Dedifferentiated amniotic fluid mesenchymal stem cell (primary cell): Measurements from ENCODE around the gene MYO9B.
A peak's percentile ranks its signal among the peaks of the same experiment; 100 is the strongest.
"Not testable (repeated sequence)": the region's sequence is repeated elsewhere in the genome, so short reads cannot be mapped to it uniquely, and the experiment has no call there.

Source experiments
- DNase-seq: peaks from one replicate; pipeline ENCODE4 v3.0.0-alpha.2; 2016; ENCODE audit errors: extremely low spot score

MYO9B gene

DNA sequence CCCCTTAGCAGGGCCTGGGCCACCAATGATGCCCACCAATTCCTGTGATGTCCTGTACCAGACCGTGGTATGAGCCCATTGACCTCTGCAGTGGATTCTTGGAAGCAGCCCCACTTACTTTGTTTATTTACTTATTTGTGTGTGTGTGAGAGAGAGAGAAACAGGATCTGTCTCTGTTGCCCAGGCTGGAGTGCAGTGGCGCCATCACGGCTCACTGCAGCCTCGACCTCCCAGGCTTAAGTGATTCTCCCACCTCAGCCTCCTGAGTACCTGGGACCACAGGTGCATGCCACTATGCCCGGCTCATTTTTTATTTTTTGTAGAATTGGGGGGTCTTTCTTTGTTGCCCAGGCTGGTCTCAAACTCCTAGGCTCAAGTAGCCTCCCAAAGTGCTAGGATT is 13.0 kb downstream of the MYO9B start:
- no peak for DNase-seq

GRCh38 chr19:17090583-17090982 is 15.0 kb downstream of the MYO9B start:
- DNase-seq = no peak

DNA sequence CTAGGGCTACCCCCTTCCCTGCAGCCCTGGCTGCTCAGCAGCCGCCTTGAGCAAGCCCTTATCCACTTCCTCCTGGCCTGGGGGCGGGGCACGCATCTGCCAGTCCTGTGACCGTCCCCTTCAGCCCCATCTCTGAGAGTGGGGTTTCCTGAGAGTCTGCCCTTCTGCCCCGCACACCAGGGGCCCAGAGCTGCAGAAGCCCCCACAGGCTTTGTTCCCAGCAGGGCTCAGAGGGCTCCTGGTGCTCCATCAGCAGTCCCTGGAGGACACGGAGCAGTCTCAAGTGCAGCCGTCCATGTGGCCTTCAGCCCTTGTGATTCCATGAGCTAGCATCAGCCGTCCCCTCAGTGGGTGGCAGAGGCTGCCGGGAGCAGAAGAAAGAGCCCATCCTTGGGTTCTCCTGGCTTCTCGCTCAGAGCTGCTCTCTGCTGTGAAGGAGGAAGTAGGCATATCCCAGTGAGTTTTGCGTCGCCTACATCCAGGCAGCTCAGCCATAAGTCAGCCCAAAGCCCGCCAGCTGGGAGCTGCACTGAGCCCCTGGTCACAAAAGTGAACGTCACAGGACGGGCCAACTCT is 16.3 kb downstream of the MYO9B start:
- DNase-seq = no peak

DNA sequence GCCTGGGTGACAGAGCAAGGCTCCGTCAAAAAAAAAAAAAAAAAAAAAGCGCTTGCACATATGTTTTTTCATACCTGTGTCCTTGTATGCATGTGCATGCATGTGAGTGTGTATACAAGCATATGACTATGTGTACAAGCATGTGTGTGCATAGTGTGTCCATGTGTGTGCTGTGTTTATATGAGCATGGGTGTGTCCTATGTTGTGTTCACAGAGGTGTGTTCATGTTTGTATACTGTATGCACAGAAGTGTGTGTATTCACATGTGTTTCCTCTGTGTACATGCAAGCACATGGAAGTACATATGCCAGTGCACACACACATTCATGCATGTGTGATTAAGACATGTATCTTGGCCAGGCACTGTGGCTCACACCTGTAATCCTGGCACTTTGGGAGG is 17.1 kb downstream of the MYO9B start:
- no peak for DNase-seq

DNA sequence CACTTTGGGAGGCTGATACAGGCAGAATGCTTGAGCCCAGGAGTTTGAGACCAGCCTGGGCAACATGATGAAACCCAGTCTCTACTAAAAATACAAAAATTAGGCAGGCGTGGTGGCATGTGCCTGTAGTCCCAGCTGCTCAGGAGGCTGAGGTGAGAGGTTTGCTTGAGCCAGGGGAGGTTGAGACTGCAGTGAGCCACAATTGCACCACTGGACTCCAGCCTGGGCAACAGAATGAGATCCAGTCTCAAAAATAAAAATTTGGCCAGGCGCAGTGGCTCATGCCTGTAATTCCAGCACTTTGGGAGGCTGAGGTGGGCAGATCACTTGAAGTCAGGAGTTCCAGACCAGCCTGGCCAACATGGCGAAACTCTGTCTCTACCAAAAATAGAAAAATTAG is 19.1 kb downstream of the MYO9B start:
- not testable (repeated sequence) for DNase-seq

- DNase-seq = no peak
Observed at GRCh38 chr19:17095141-17095919, 19.8 kb downstream of the MYO9B start.

DNA sequence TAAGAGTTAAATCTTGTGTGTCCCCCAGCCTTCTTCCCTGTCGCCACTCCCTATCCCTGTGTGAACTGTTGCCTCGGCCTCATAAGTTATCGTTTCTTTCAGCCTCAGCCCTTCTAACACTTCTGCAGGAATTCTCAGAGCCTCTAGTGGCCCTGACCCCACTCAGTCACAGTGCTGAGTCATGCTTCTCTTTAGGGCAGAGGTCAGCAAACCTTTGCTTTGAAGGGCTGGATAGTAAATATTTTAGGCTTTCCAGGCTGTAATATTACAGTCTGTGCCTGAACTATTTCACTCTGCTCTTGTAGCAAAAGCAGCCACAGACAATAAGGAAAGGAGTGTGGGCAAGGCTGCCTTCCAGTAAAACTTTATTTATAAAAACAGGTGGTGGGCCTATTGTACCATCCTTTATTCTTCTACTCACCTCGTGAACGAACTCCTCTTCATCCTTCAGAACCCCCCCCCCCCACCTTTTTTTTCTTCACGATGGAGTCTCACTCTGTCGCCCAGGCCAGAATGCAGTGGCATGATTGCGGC is 22.1 kb downstream of the MYO9B start:
- DNase-seq = no peak

DNA sequence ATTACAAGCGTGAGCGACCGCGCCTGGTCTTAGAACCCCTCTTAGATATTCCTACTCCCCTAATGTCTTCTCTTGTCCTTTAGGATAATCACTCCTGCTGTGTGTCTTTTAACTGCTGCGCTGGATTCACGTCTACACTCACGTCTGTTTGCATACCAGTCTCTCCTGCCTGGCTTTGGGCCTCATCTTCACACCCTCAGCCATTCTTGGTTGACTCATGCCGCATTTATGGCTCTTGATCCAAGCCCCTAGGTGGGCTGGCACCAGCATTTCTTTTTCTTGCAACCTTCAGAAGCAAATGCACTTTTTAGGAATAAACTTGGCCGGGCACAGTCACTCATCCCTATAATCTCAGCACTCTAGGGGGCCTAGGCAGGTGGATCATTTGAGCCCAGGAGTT is 22.7 kb downstream of the MYO9B start:
- no peak for DNase-seq

DNA sequence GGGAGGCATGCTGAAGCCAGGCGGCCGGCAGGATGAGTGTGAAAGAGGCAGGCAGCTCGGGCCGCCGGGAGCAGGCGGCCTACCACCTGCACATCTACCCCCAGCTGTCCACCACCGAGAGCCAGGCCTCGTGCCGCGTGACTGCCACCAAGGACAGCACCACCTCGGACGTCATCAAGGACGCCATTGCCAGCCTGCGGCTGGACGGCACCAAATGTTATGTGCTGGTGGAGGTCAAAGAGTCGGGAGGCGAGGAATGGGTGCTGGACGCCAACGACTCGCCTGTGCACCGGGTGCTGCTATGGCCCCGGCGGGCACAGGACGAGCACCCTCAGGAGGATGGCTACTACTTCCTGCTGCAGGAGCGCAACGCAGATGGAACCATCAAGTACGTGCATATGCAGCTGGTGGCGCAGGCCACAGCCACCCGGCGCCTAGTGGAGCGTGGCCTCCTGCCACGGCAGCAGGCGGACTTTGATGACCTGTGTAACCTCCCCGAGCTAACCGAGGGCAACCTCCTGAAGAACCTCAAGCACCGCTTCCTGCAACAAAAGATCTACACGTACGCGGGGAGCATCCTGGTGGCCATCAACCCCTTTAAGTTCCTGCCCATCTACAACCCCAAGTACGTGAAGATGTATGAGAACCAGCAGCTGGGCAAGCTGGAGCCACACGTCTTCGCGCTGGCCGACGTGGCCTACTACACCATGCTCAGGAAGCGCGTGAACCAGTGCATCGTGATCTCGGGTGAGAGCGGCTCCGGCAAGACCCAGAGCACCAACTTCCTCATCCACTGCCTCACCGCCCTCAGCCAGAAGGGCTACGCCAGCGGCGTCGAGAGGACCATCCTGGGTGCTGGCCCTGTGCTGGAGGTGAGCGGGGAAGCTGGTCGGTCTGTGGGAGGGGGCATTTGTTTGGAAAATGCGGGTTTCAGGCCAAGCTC is 26.4 kb downstream of the MYO9B start:
- DNase-seq = no peak

DNA sequence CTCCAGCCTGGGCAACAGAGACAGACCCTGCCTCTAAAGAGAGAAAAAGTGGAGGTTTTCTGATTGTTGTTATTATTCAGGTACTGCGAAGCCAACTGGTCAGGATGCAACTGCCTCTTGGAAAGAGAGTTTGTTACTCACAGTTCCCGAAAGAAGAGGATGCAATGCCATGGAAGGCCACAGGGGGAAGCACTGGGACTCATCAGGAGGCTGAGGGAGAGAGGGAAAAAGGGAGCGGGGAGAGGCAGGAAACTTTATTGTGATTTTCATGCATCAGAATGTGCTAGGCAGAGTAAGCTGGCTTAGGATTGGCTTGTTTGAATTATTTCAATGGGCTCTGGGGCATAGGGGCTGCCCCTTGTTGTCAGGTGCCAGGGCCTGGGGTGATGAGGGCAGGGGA is 27.6 kb downstream of the MYO9B start:
- no peak for DNase-seq

GRCh38 chr19:17104679-17105078 is 29.1 kb downstream of the MYO9B start:
- DNase-seq = no peak

DNA sequence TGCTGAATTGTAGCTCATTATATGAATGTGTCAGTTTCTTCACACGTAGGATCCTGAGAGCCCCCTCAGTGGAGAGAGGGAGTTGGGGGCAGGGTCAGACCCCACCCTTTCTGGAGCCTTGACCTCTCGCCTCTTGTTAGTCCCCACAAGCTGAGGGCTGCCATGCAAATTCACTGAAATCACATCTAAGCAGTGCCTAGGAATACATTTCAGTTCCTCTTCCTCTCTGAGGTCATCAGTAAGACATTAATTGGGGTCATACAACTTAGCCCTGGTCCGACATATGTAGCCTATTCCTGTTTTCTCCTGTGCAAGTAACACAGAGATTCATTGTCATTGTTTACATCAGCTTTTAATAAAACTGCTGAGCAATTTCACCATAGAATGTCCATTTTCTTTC is 30.0 kb downstream of the MYO9B start:
- DNase-seq = no peak

- DNase-seq = not testable (repeated sequence)
Observed at GRCh38 chr19:17106964-17107363, 31.4 kb downstream of the MYO9B start.

DNA sequence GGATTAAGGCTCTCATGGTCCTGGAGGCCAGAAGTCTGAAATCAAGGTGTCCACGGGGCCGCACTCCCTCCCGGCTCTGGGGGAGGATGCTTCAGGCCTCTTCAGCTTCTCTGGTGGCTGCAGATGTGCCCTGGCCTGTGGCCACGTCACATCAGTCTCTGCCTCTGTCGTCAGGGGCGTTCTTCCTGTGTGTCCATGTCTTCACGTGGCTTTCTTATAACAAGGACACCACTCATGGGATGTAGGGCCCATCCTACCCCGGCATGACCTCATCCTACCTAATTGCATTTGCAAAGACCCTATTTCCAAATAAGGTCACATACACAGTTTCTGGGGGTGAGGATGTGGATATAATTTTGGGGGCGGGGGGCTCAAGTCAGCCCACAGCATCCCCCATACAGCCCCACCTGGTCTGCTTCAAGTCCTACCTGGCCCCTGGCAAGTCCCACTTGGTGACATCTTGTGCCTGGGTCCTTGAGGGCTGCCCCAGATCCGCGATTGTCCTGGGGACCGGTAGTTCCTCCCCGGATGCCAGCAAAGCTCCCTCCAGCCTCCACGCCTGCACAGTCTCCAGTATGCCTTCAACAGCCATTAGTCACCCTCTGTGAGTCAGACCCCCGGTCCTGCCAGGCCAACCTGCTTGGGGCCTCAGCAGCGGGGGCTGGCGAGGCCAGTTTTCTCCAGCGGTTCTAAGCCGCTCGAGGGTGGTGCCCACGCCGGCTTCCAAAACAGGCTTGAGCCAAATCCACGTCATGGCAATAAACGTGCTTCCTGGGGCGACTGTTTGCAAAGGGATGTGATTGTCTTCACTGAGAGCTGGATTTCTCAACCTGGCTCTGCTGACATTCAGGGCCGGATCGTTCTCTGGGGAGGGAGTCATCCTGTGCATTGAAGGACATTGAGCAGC is 32.2 kb downstream of the MYO9B start:
- peak; percentile 96 for DNase-seq

GRCh38 chr19:17108453-17108784 is 32.8 kb downstream of the MYO9B start:
- no peak for DNase-seq

DNA sequence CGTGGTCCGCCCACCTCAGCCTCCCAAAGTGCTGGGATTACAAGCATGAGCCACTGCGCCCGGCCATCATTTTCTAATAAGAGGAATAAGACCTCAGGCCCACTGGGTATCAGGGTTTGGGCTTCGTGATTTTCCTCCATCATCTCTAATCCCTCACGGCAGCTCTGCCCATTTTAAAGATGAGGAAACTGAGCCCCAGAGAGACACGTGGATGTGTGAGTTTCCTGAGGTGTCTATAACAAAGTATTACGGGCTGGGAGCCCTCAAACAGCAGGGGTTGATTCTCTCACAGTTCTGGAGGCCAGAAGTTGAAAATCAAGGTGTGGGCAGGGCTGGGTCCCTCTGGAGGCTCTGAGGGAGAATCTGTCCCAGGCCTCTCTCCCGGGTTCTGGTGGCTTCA is 33.7 kb downstream of the MYO9B start:
- no peak for DNase-seq

DNA sequence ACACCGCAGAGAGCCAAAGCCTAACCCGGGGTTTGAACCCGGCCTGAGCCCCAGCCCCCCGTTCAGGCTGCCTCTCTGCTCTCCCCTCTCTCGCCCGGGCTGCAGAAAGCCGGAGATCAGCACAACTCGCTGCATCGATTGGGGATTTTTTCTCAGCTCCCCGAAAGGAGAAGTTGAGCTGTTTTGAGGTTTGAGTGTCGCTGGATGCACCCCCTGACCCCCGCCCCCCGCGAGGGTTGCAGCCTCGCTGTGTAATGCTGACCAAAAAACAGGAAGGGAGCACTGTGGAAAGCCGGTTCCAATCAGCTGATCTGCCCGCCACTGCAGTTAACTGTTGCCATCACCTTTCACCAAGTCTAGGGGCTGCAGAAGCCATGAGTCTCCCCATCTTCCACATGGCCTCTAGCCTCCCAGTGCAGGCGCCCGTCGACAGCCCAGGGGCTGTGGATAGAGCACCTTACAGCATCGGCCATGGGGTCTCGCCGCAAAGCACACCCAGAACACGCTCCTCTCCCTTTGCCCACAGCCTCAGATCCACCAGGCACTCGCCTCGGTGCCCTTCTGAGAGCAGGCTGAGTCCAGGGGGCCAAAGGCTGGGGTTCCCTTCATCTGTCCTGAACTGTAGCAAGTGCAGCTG is 34.5 kb downstream of the MYO9B start:
- DNase-seq = no peak

DNA sequence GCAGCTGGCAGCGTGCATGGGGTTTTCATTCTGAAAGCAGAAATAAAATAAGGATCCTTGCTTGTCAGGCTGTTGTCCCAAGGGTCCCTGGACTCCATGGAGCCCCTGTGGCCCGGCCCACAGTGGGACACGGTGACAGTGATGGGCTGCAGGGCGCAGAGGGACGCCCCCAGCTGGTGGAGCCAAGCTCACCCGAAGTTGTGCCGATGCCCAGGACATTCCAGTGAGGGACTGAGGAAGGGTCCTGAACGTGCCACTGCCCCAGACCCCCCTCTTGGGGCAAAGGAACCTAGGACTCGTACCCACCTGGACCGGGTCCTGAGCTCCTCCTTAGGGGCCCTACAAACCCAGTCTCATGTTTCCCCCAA is 35.0 kb downstream of the MYO9B start:
- DNase-seq = no peak

- DNase-seq = no peak
Observed at GRCh38 chr19:17111766-17112165, 36.2 kb downstream of the MYO9B start.

- no peak for DNase-seq
Observed at GRCh38 chr19:17112271-17112670, 36.7 kb downstream of the MYO9B start.

DNA sequence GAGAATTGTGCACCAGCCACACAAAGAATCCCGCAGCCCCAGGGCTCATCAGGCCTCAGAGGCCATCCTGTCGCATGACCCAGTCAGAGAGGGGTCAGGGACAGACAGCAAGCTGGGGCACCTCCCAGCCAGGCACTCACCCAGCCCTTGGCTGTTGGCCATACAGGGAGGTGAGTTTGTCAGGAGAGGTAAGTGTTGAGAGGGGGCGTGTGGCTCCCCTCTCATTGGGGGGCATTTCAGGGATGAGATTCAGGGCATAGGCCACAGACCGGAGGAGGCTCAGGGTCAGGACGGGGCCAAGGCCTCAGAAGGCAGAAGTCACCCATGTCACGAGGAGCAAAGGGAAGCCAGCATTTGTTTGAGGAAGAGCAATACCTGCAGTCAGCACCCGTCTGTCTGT is 37.1 kb downstream of the MYO9B start:
- no peak for DNase-seq
